ENCODE results near the gene OR6S1. TPM values are rescaled to one million over a fixed set of nuclear protein-coding genes. Genes with fewer than 3 reads are reported as not detected.

Gene OR6S1
- total and polyA plus RNA-seq, 11 donors, result not detected

- DNase-seq, result no peak
- WGBS, 4 donors, result 16 to 31% (median 23%) methylated on average over 12 of the region's 12 CpGs
- Histone ChIP-seq H3K36me3 (no peaks in the 10 kb centered on the region), H3K4me3 (peak overlapping the region in 4 of 12 donors; percentile 24 to 47 (median 38)), H3K9me3 (peaks cover 0 to 6% (median 0%) of the 10 kb centered on the region in 12 donors), H3K27me3 (peaks cover 0 to 58% (median 0%) of the 10 kb centered on the region in 9 donors), H3K27ac (no peak overlapping the region), H3K4me1 (peaks cover 0 to 49% (median 14%) of the 10 kb centered on the region in 12 donors)
- no peak for ATAC-seq
- TF ChIP-seq POLR2A (IDR thresholded peaks at IDR 0.05), result no peak
- TF ChIP-seq CTCF (IDR thresholded peaks at IDR 0.05), result no peak
- intact Hi-C loops (cut with DNase I), result loop anchor here in 4 of 10 donors (5.0 kb wide), 1 partner anchor 56 kb away; the partner anchor contains the start of gene RNASE4 (in 4 of the 4)
Measured at GRCh38 chr14:20626274-20626673, 15.2 kb downstream of the OR6S1 start.

- peaks cover 0 to 6% (median 0%) of the 10 kb centered on the region in 12 donors for H3K9me3 ChIP-seq
- ATAC-seq (peak; percentile 27 to 62 (median 53)), DNase-seq (peak; percentile 25 to 77 (median 52))
- intact Hi-C loops (cut with DNase I), result loop anchor here in 4 of 10 donors (1.0 to 5.0 kb wide), 2 partner anchors 11 to 58 kb away; partner anchors contain the start of gene RNASE4 (in 4 of the 4)
- 11 to 29% (median 19%) methylated on average over 22 of the region's 22 CpGs for WGBS, 4 donors
- peak overlapping the region in 10 of 12 donors; percentile 9 to 47 (median 26) for H3K4me3 ChIP-seq
- peaks cover 0 to 41% (median 10%) of the 10 kb centered on the region in 12 donors for H3K4me1 ChIP-seq
- H3K27ac ChIP-seq, result peak overlapping the region in 2 of 12 donors; percentile 1 to 12
- TF ChIP-seq POLR2A (IDR thresholded peaks at IDR 0.05), result no peak
- TF ChIP-seq CTCF (IDR thresholded peaks at IDR 0.05), result no peak
- no peaks in the 10 kb centered on the region for H3K36me3 ChIP-seq
- peaks cover 0 to 44% (median 0%) of the 10 kb centered on the region in 9 donors for H3K27me3 ChIP-seq
Measured at GRCh38 chr14:20624495-20625070, 16.9 kb downstream of the OR6S1 start.

GRCh38 chr14:20623798-20624197 is 17.7 kb downstream of the OR6S1 start:
- DNase-seq, result no peak

More at GRCh38 chr14:20623798-20624197, 17.7 kb downstream of the OR6S1 start:
- H3K4me1 ChIP-seq, result peaks cover 0 to 41% (median 10%) of the 10 kb centered on the region in 12 donors
- H3K9me3 ChIP-seq, result peaks cover 0 to 6% (median 0%) of the 10 kb centered on the region in 12 donors
- peaks cover 0 to 36% (median 0%) of the 10 kb centered on the region in 9 donors for H3K27me3 ChIP-seq
- H3K4me3 ChIP-seq, result peak overlapping the region in 1 of 12 donors; percentile 44
- ATAC-seq, result no peak
- WGBS, 4 donors, result 52 to 72% (median 61%) methylated on average over 15 of the region's 15 CpGs
- H3K27ac ChIP-seq, result no peak overlapping the region
- intact Hi-C loops (cut with DNase I), result no loop called here
- no peaks in the 10 kb centered on the region for H3K36me3 ChIP-seq
- TF ChIP-seq POLR2A (IDR thresholded peaks at IDR 0.05) (no peak), CTCF (IDR thresholded peaks at IDR 0.05) (no peak)

Measured in heart left ventricle (tissue), 16 donors.